Measurements from ENCODE around the gene PLIN4.
"Not testable (repeated sequence)": the region's sequence is repeated elsewhere in the genome, so short reads cannot be mapped to it uniquely, and the experiment has no call there.

GRCh38 chr19:4563562-4563961 lies 45.3 kb upstream of the PLIN4 start:
- TF ChIP-seq, protein P1, sequence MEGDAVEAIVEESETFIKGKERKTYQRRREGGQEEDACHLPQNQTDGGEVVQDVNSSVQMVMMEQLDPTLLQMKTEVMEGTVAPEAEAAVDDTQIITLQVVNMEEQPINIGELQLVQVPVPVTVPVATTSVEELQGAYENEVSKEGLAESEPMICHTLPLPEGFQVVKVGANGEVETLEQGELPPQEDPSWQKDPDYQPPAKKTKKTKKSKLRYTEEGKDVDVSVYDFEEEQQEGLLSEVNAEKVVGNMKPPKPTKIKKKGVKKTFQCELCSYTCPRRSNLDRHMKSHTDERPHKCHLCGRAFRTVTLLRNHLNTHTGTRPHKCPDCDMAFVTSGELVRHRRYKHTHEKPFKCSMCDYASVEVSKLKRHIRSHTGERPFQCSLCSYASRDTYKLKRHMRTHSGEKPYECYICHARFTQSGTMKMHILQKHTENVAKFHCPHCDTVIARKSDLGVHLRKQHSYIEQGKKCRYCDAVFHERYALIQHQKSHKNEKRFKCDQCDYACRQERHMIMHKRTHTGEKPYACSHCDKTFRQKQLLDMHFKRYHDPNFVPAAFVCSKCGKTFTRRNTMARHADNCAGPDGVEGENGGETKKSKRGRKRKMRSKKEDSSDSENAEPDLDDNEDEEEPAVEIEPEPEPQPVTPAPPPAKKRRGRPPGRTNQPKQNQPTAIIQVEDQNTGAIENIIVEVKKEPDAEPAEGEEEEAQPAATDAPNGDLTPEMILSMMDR (conservative IDR thresholded peaks at IDR 0.05 in 1 of 2, IDR thresholded peaks at IDR 0.05 in 1 of 2; ENCODE audit: low read depth in 1 of 2, low read length in 2 of 2): not testable (repeated sequence)
- TF ChIP-seq EZH2 (IDR thresholded peaks at IDR 0.05; ENCODE audit: low read length, missing control alignments): not testable (repeated sequence)
